Stomach (tissue), 4 donors: Measurements from ENCODE around the gene TMEM109.

Experiments used
- CTCF ChIP-seq, 7 experiments: fragments of 450-650 bp in 4 of 7; fragments of 200-600 bp in 3 of 7; sonication (generic) in 3 of 7; IDR thresholded peaks; one replicate each; pipeline ENCODE4 v1.5.1; 2016 to 2019; ENCODE audit warnings: antibody characterized with exemption in 7 of 7, control low read depth in 2 of 7, mild to moderate bottlenecking in 1 of 7
- EP300 ChIP-seq: sonication (generic); formaldehyde crosslinking; IDR thresholded peaks from one replicate; pipeline ENCODE4 v1.6.1; 2017; ENCODE audit warnings: antibody characterized with exemption
- POLR2A ChIP-seq, 4 donors: fragments of 450-650 bp; IDR thresholded peaks; one replicate each; pipeline ENCODE4 v1.6.1; 2016; ENCODE audit warnings: antibody characterized with exemption in 4 of 4, control low read depth in 2 of 4, mild to moderate bottlenecking in 1 of 4, moderate library complexity in 1 of 4

GRCh38 chr11:60930394-60930793 is 16.4 kb downstream of the TMEM109 start:
- TF ChIP-seq CTCF (IDR thresholded peaks at IDR 0.05) (no peak), EP300 (no peak), POLR2A (IDR thresholded peaks at IDR 0.05) (no peak)
